ENCODE results near the gene STK26. TPM values are rescaled to one million over a fixed set of nuclear protein-coding genes. Genes with fewer than 3 reads are reported as not detected.

The STK26 gene
- total and polyA plus RNA-seq, 2 donors: 48.1 to 79.0 TPM

GRCh38 chrX:132025041-132025440 is 1.9 kb downstream of the STK26 start:
- Histone ChIP-seq H3K27me3 (ENCODE audit: control insufficient read depth in 2 of 2, insufficient read depth in 1 of 2, low read length in 1 of 2) (peaks cover 0 to 14% of the 10 kb centered on the region in 2 donors), H3K4me3 (ENCODE audit: low read length in 2 of 2) (peak overlapping the region; percentile 73 to 83), H3K36me3 (ENCODE audit: control insufficient read depth in 2 of 2, insufficient read depth in 2 of 2, low read length in 1 of 2) (no peaks in the 10 kb centered on the region), H3K27ac (ENCODE audit: low read depth in 1 of 2, low read length in 1 of 2) (peak overlapping the region; percentile 59 to 60), H3K4me1 (ENCODE audit: control insufficient read depth in 2 of 2, insufficient read depth in 2 of 2, low read length in 2 of 2) (no peaks in the 10 kb centered on the region), H3K9me3 (ENCODE audit: control insufficient read depth in 2 of 2, insufficient read depth in 1 of 2, low read length in 1 of 2) (no peaks in the 10 kb centered on the region)
- peak in 4 of 9 donors; percentile 19 to 51 (median 24) for DNase-seq (ENCODE audit: low read depth in 6 of 9, low spot score in 9 of 9)
- WGBS: 6% methylated on average over 8 of the region's 8 CpGs

DNA sequence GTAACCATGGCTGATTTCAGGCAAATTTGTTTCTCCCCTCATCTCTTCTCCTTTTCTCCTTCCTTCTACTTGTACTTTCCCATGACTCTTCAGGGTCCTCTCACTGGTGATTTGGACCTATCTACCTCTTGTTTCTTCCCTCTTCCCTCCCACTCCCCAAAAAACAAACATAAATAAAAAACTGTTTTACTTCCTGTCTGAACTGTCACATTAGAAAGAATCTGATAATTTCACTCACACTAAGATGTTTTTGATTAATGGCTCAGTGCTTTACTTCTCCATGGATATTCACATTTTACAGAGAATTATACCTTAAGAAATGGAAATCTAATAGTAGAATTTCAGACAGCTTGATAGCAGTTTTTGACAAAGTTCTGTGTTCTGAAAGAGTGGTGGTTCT is 7.2 kb downstream of the STK26 start:
- Histone ChIP-seq H3K27me3 (ENCODE audit: control insufficient read depth in 2 of 2, insufficient read depth in 1 of 2, low read length in 1 of 2) (no peaks in the 10 kb centered on the region), H3K4me1 (ENCODE audit: control insufficient read depth in 2 of 2, insufficient read depth in 2 of 2, low read length in 2 of 2) (peaks cover 0 to 6% of the 10 kb centered on the region in 2 donors), H3K4me3 (ENCODE audit: low read length in 2 of 2) (no peak overlapping the region), H3K36me3 (ENCODE audit: control insufficient read depth in 2 of 2, insufficient read depth in 2 of 2, low read length in 1 of 2) (no peaks in the 10 kb centered on the region), H3K9me3 (ENCODE audit: control insufficient read depth in 2 of 2, insufficient read depth in 1 of 2, low read length in 1 of 2) (no peaks in the 10 kb centered on the region), H3K27ac (ENCODE audit: low read depth in 1 of 2, low read length in 1 of 2) (no peak overlapping the region)
- DNase-seq (ENCODE audit: low read depth in 6 of 9, low spot score in 9 of 9): no peak

- Histone ChIP-seq H3K27me3 (ENCODE audit: control insufficient read depth in 2 of 2, insufficient read depth in 1 of 2, low read length in 1 of 2) (no peaks in the 10 kb centered on the region), H3K27ac (ENCODE audit: low read depth in 1 of 2, low read length in 1 of 2) (peak overlapping the region in 1 of 2 donors; percentile 29), H3K4me3 (ENCODE audit: low read length in 2 of 2) (no peak overlapping the region), H3K36me3 (ENCODE audit: control insufficient read depth in 2 of 2, insufficient read depth in 2 of 2, low read length in 1 of 2) (no peaks in the 10 kb centered on the region), H3K9me3 (ENCODE audit: control insufficient read depth in 2 of 2, insufficient read depth in 1 of 2, low read length in 1 of 2) (no peaks in the 10 kb centered on the region), H3K4me1 (ENCODE audit: control insufficient read depth in 2 of 2, insufficient read depth in 2 of 2, low read length in 2 of 2) (peaks cover 0 to 6% of the 10 kb centered on the region in 2 donors)
- peak in 1 of 9 donors; percentile 28 for DNase-seq (ENCODE audit: low read depth in 6 of 9, low spot score in 9 of 9)
- WGBS: 13% methylated on average over 4 of the region's 4 CpGs
Observed at GRCh38 chrX:132031867-132032266, 8.8 kb downstream of the STK26 start.

- DNase-seq (ENCODE audit: low read depth in 6 of 9, low spot score in 9 of 9): no peak
- H3K4me1 ChIP-seq (ENCODE audit: control insufficient read depth in 2 of 2, insufficient read depth in 2 of 2, low read length in 2 of 2): peaks cover 0 to 6% of the 10 kb centered on the region in 2 donors
- H3K4me3 ChIP-seq (ENCODE audit: low read length in 2 of 2): no peak overlapping the region
- H3K9me3 ChIP-seq (ENCODE audit: control insufficient read depth in 2 of 2, insufficient read depth in 1 of 2, low read length in 1 of 2): no peaks in the 10 kb centered on the region
- 80% methylated on average over 3 of the region's 3 CpGs for WGBS
- H3K27ac ChIP-seq (ENCODE audit: low read depth in 1 of 2, low read length in 1 of 2): no peak overlapping the region
- H3K36me3 ChIP-seq (ENCODE audit: control insufficient read depth in 2 of 2, insufficient read depth in 2 of 2, low read length in 1 of 2): no peaks in the 10 kb centered on the region
- H3K27me3 ChIP-seq (ENCODE audit: control insufficient read depth in 2 of 2, insufficient read depth in 1 of 2, low read length in 1 of 2): no peaks in the 10 kb centered on the region
Observed at GRCh38 chrX:132033166-132033565, 10.1 kb downstream of the STK26 start.

- H3K27ac ChIP-seq (ENCODE audit: low read depth in 1 of 2, low read length in 1 of 2): no peak overlapping the region
- H3K9me3 ChIP-seq (ENCODE audit: control insufficient read depth in 2 of 2, insufficient read depth in 1 of 2, low read length in 1 of 2): no peaks in the 10 kb centered on the region
- peaks cover 0 to 6% of the 10 kb centered on the region in 2 donors for H3K4me1 ChIP-seq (ENCODE audit: control insufficient read depth in 2 of 2, insufficient read depth in 2 of 2, low read length in 2 of 2)
- H3K36me3 ChIP-seq (ENCODE audit: control insufficient read depth in 2 of 2, insufficient read depth in 2 of 2, low read length in 1 of 2): no peaks in the 10 kb centered on the region
- H3K4me3 ChIP-seq (ENCODE audit: low read length in 2 of 2): no peak overlapping the region
- WGBS: 96% methylated on average over 3 of the region's 3 CpGs
- no peak for DNase-seq (ENCODE audit: low read depth in 6 of 9, low spot score in 9 of 9)
- H3K27me3 ChIP-seq (ENCODE audit: control insufficient read depth in 2 of 2, insufficient read depth in 1 of 2, low read length in 1 of 2): no peaks in the 10 kb centered on the region
Observed at GRCh38 chrX:132034648-132035047, 11.5 kb downstream of the STK26 start.

DNA sequence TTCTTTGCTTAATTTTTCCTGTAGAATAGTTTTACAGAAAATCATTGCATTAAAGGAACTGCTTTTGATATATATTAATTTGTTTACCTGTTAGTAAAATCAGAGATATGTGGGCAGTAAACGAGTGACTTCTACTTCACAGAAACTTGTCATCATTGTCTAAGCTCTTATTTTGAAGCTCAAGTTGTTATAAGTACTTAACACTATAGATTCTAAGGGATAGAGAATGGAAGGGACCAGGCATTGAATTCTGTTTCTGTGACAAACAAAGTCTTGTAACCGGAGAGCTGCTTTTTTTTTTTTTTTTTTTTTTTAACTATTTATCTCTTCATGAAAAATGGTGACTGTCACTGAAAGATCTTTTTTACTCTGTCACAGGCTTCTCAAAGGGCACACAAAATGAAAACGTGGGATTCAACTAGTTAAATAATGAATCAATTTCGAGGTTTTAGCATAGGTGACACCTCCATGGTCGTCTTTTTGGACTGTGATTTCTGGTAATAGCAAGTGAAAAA is 14.4 kb downstream of the STK26 start:
- WGBS: 90% methylated on average over 5 of the region's 5 CpGs
- Histone ChIP-seq H3K27me3 (ENCODE audit: control insufficient read depth in 2 of 2, insufficient read depth in 1 of 2, low read length in 1 of 2) (no peaks in the 10 kb centered on the region), H3K4me3 (ENCODE audit: low read length in 2 of 2) (no peak overlapping the region)

DNA sequence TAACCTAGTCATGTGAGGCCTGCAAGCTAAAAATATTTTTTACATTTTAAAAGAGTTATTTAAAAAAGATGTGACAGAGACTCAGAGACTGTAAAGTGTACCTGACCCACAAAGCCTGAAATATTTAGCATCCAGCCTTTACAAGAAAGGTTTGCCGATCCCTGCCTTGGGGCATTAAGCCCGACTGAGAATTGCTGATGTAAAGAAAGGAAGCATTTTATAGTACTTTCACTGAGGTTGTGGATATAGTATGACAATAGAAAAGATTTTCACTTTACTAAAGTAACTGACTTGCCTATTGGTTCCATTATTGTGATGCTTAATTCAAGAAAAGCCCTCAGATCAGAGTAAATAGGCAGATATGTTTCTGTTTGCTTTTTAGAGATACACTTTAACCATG is 17.0 kb downstream of the STK26 start:
- Histone ChIP-seq H3K27ac (ENCODE audit: low read depth in 1 of 2, low read length in 1 of 2) (no peak overlapping the region), H3K27me3 (ENCODE audit: control insufficient read depth in 2 of 2, insufficient read depth in 1 of 2, low read length in 1 of 2) (no peaks in the 10 kb centered on the region), H3K36me3 (ENCODE audit: control insufficient read depth in 2 of 2, insufficient read depth in 2 of 2, low read length in 1 of 2) (no peaks in the 10 kb centered on the region), H3K4me1 (ENCODE audit: control insufficient read depth in 2 of 2, insufficient read depth in 2 of 2, low read length in 2 of 2) (no peaks in the 10 kb centered on the region), H3K9me3 (ENCODE audit: control insufficient read depth in 2 of 2, insufficient read depth in 1 of 2, low read length in 1 of 2) (no peaks in the 10 kb centered on the region), H3K4me3 (ENCODE audit: low read length in 2 of 2) (no peak overlapping the region)
- 98% methylated on average over 2 of the region's 2 CpGs for WGBS
- DNase-seq (ENCODE audit: low read depth in 6 of 9, low spot score in 9 of 9): no peak

More for the DNA sequence above, 14.4 kb downstream of the STK26 start:
- Histone ChIP-seq H3K27ac (ENCODE audit: low read depth in 1 of 2, low read length in 1 of 2) (no peak overlapping the region), H3K36me3 (ENCODE audit: control insufficient read depth in 2 of 2, insufficient read depth in 2 of 2, low read length in 1 of 2) (no peaks in the 10 kb centered on the region), H3K4me1 (ENCODE audit: control insufficient read depth in 2 of 2, insufficient read depth in 2 of 2, low read length in 2 of 2) (no peaks in the 10 kb centered on the region), H3K9me3 (ENCODE audit: control insufficient read depth in 2 of 2, insufficient read depth in 1 of 2, low read length in 1 of 2) (no peaks in the 10 kb centered on the region)
- no peak for DNase-seq (ENCODE audit: low read depth in 6 of 9, low spot score in 9 of 9)

GRCh38 chrX:132041015-132041414 is 17.9 kb downstream of the STK26 start:
- Histone ChIP-seq H3K4me1 (ENCODE audit: control insufficient read depth in 2 of 2, insufficient read depth in 2 of 2, low read length in 2 of 2) (no peaks in the 10 kb centered on the region), H3K27ac (ENCODE audit: low read depth in 1 of 2, low read length in 1 of 2) (no peak overlapping the region), H3K4me3 (ENCODE audit: low read length in 2 of 2) (no peak overlapping the region), H3K9me3 (ENCODE audit: control insufficient read depth in 2 of 2, insufficient read depth in 1 of 2, low read length in 1 of 2) (no peaks in the 10 kb centered on the region), H3K27me3 (ENCODE audit: control insufficient read depth in 2 of 2, insufficient read depth in 1 of 2, low read length in 1 of 2) (no peaks in the 10 kb centered on the region), H3K36me3 (ENCODE audit: control insufficient read depth in 2 of 2, insufficient read depth in 2 of 2, low read length in 1 of 2) (no peaks in the 10 kb centered on the region)
- no peak for DNase-seq (ENCODE audit: low read depth in 6 of 9, low spot score in 9 of 9)
- WGBS: 98% methylated on average over 4 of the region's 4 CpGs

DNA sequence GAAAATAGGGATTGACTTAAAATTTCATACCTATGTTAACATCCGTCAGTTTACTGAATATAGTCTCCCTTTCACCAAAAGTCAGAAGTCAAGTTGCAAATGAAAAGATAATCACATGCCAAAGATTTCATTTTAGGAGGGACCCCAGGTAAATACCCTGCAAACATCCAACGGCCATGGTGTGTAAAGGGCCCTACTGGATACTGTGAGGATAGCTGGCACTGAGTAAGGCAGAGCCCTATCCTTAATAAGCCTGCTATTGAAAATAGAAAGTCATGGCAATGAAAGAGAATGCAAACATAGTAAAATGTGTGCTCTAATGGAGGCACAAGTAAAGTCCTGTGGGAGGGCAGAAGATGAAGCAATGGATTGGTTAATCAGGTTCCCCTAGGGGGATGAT is 20.9 kb downstream of the STK26 start:
- no peak for DNase-seq (ENCODE audit: low read depth in 6 of 9, low spot score in 9 of 9)
- 96% methylated on average over 2 of the region's 2 CpGs for WGBS
- no peaks in the 10 kb centered on the region for H3K27me3 ChIP-seq (ENCODE audit: control insufficient read depth in 2 of 2, insufficient read depth in 1 of 2, low read length in 1 of 2)
- no peaks in the 10 kb centered on the region for H3K4me1 ChIP-seq (ENCODE audit: control insufficient read depth in 2 of 2, insufficient read depth in 2 of 2, low read length in 2 of 2)
- H3K9me3 ChIP-seq (ENCODE audit: control insufficient read depth in 2 of 2, insufficient read depth in 1 of 2, low read length in 1 of 2): no peaks in the 10 kb centered on the region
- no peak overlapping the region for H3K4me3 ChIP-seq (ENCODE audit: low read length in 2 of 2)
- no peak overlapping the region for H3K27ac ChIP-seq (ENCODE audit: low read depth in 1 of 2, low read length in 1 of 2)
- no peaks in the 10 kb centered on the region for H3K36me3 ChIP-seq (ENCODE audit: control insufficient read depth in 2 of 2, insufficient read depth in 2 of 2, low read length in 1 of 2)

DNA sequence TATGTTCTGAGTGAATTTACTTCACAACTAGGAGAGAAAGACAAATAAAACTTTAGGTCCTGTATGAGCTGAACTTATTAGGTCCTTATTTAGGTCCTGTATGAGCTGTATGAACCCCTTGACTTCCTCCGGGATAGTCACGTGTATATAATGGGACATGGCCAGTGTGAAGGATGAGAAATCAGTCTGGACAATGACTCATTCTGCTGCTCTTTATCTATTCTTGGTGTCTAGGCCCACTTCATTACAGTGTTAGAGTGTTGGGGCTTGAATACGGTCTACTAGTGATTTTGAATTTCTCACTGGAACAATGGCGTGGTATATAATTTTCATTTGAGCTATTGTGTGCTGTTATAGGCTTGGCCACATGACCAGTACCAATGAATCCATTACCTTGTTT is 21.9 kb downstream of the STK26 start:
- H3K36me3 ChIP-seq (ENCODE audit: control insufficient read depth in 2 of 2, insufficient read depth in 2 of 2, low read length in 1 of 2): no peaks in the 10 kb centered on the region
- no peaks in the 10 kb centered on the region for H3K27me3 ChIP-seq (ENCODE audit: control insufficient read depth in 2 of 2, insufficient read depth in 1 of 2, low read length in 1 of 2)
- DNase-seq (ENCODE audit: low read depth in 6 of 9, low spot score in 9 of 9): no peak
- H3K4me3 ChIP-seq (ENCODE audit: low read length in 2 of 2): no peak overlapping the region
- no peak overlapping the region for H3K27ac ChIP-seq (ENCODE audit: low read depth in 1 of 2, low read length in 1 of 2)
- H3K4me1 ChIP-seq (ENCODE audit: control insufficient read depth in 2 of 2, insufficient read depth in 2 of 2, low read length in 2 of 2): no peaks in the 10 kb centered on the region
- 96% methylated on average over 4 of the region's 4 CpGs for WGBS
- H3K9me3 ChIP-seq (ENCODE audit: control insufficient read depth in 2 of 2, insufficient read depth in 1 of 2, low read length in 1 of 2): no peaks in the 10 kb centered on the region
